ENCODE data around the gene ZSCAN21. TPM values are rescaled to one million over a fixed set of nuclear protein-coding genes. Genes with fewer than 3 reads are reported as not detected.
"Not testable (repeated sequence)": the region's sequence is repeated elsewhere in the genome, so short reads cannot be mapped to it uniquely, and the experiment has no call there.

The ZSCAN21 gene
- total RNA-seq: 1 to 10 TPM; 5.6 to 7.9 TPM

GRCh38 chr7:100049441-100050291 lies at the start of gene ZSCAN21:
TSS of gene ZSCAN21 (plus strand) at chr7:100049774. CDS start at chr7:100057007, 7,233 bp downstream.
- no peaks in the 10 kb centered on the region for H3K9me3 Mint-ChIP-seq (ENCODE audit: low read depth)
- H3K4me1 Mint-ChIP-seq: peaks cover 20% of the 10 kb centered on the region
- ATAC-seq (peak; percentile 91), DNase-seq (peak; percentile 82)
- no peaks in the 10 kb centered on the region for H3K36me3 Mint-ChIP-seq
- CTCF ChIA-PET: interaction anchor here (0.7 to 6.6 kb wide), 11 partner anchors 8 to 136 kb away, joined by 3 to 82 read pairs (median 4); partner anchors contain the start of genes AP4M1, MCM7 and TRIM4
- peak within 1 kb of the TSS; percentile 93 for H3K27ac Mint-ChIP-seq
- peak within 1 kb of the TSS; percentile 92 for H3K4me3 Mint-ChIP-seq
- no peaks in the 10 kb centered on the region for H3K27me3 Mint-ChIP-seq

- Mint-ChIP-seq H3K4me3 (no peak overlapping the region), H3K27ac (no peak overlapping the region), H3K9me3 (ENCODE audit: low read depth) (no peaks in the 10 kb centered on the region), H3K27me3 (peaks cover 5% of the 10 kb centered on the region), H3K4me1 (peaks cover 15% of the 10 kb centered on the region), H3K36me3 (no peaks in the 10 kb centered on the region)
- CTCF ChIA-PET: interaction anchor here (1.0 to 2.0 kb wide), 2 partner anchors 9 to 19 kb away, joined by 3 to 5 read pairs; no protein-coding TSS in a partner anchor
- ATAC-seq: no peak
- DNase-seq: no peak
These were observed 49.3 kb upstream of the ZSCAN21 start for GRCh38 chr7:100000239-100000638.

GRCh38 chr7:100003711-100004661 lies 45.6 kb upstream of the ZSCAN21 start:
- H3K27me3 Mint-ChIP-seq: peaks cover 3% of the 10 kb centered on the region
- no peak overlapping the region for H3K4me3 Mint-ChIP-seq
- no peak for ATAC-seq
- H3K9me3 Mint-ChIP-seq (ENCODE audit: low read depth): no peaks in the 10 kb centered on the region
- CTCF ChIA-PET: interaction anchor here (0.7 to 1.7 kb wide), 2 partner anchors 10 to 13 kb away, joined by 3 to 6 read pairs; no protein-coding TSS in a partner anchor
- H3K27ac Mint-ChIP-seq: no peak overlapping the region
- no peak for DNase-seq
- H3K4me1 Mint-ChIP-seq: no peaks in the 10 kb centered on the region
- H3K36me3 Mint-ChIP-seq: no peaks in the 10 kb centered on the region

- CTCF ChIA-PET: interaction anchor here (1.3 to 1.8 kb wide), 2 partner anchors 9 to 56 kb away, joined by 3 to 6 read pairs; no protein-coding TSS in a partner anchor
- H3K4me1 Mint-ChIP-seq: peaks cover 2% of the 10 kb centered on the region
- no peak overlapping the region for H3K4me3 Mint-ChIP-seq
- no peak overlapping the region for H3K27ac Mint-ChIP-seq
- no peak for ATAC-seq
- no peaks in the 10 kb centered on the region for H3K9me3 Mint-ChIP-seq (ENCODE audit: low read depth)
- DNase-seq: no peak
- no peaks in the 10 kb centered on the region for H3K36me3 Mint-ChIP-seq
- H3K27me3 Mint-ChIP-seq: peaks cover 3% of the 10 kb centered on the region
These were observed 41.7 kb upstream of the ZSCAN21 start for GRCh38 chr7:100007887-100008286.

- Mint-ChIP-seq H3K4me1 (peaks cover 6% of the 10 kb centered on the region), H3K4me3 (no peak overlapping the region), H3K36me3 (no peaks in the 10 kb centered on the region), H3K27me3 (peaks cover 3% of the 10 kb centered on the region), H3K9me3 (ENCODE audit: low read depth) (no peaks in the 10 kb centered on the region), H3K27ac (no peak overlapping the region)
- CTCF ChIA-PET: interaction anchor here (0.6 to 1.8 kb wide), 3 partner anchors 8 to 55 kb away, joined by 3 to 6 read pairs (median 3); no protein-coding TSS in a partner anchor
- DNase-seq (no peak), ATAC-seq (no peak)
These were observed 41.0 kb upstream of the ZSCAN21 start for GRCh38 chr7:100008525-100008924.

GRCh38 chr7:100009952-100010351 lies 39.6 kb upstream of the ZSCAN21 start:
- H3K9me3 Mint-ChIP-seq (ENCODE audit: low read depth); H3K4me1 Mint-ChIP-seq; DNase-seq; H3K27me3 Mint-ChIP-seq; H3K4me3 Mint-ChIP-seq; H3K27ac Mint-ChIP-seq; ATAC-seq; H3K36me3 Mint-ChIP-seq: not testable (repeated sequence)
- CTCF ChIA-PET: interaction anchor here (0.7 kb wide), 1 partner anchor 8 kb away, joined by 3 read pairs; no protein-coding TSS in a partner anchor

- peaks cover 14% of the 10 kb centered on the region for H3K4me1 Mint-ChIP-seq
- CTCF ChIA-PET: no interaction called here
- H3K36me3 Mint-ChIP-seq: no peaks in the 10 kb centered on the region
- ATAC-seq (no peak), DNase-seq (no peak)
- no peaks in the 10 kb centered on the region for H3K9me3 Mint-ChIP-seq (ENCODE audit: low read depth)
- H3K4me3 Mint-ChIP-seq: no peak overlapping the region
- peaks cover 3% of the 10 kb centered on the region for H3K27me3 Mint-ChIP-seq
- no peak overlapping the region for H3K27ac Mint-ChIP-seq
These were observed 38.7 kb upstream of the ZSCAN21 start for GRCh38 chr7:100010901-100011300.

GRCh38 chr7:100011516-100011915 lies 38.1 kb upstream of the ZSCAN21 start:
- CTCF ChIA-PET: interaction anchor here (1.2 kb wide), 1 partner anchor 71 kb away, joined by 3 read pairs; no protein-coding TSS in a partner anchor
- Mint-ChIP-seq H3K9me3 (ENCODE audit: low read depth) (no peaks in the 10 kb centered on the region), H3K27ac (no peak overlapping the region), H3K27me3 (peaks cover 3% of the 10 kb centered on the region), H3K4me3 (no peak overlapping the region), H3K36me3 (peaks cover 1% of the 10 kb centered on the region), H3K4me1 (peaks cover 20% of the 10 kb centered on the region)
- DNase-seq (no peak), ATAC-seq (no peak)

GRCh38 chr7:100012385-100013327 lies 36.9 kb upstream of the ZSCAN21 start:
- DNase-seq; H3K9me3 Mint-ChIP-seq (ENCODE audit: low read depth); H3K27me3 Mint-ChIP-seq; H3K27ac Mint-ChIP-seq; ATAC-seq; H3K36me3 Mint-ChIP-seq; H3K4me3 Mint-ChIP-seq: not testable (repeated sequence)
- peaks cover 29% of the 10 kb centered on the region for H3K4me1 Mint-ChIP-seq
- CTCF ChIA-PET: interaction anchor here (0.9 to 1.3 kb wide), 3 partner anchors 10 to 70 kb away, joined by 3 read pairs; no protein-coding TSS in a partner anchor

- H3K4me1 Mint-ChIP-seq: peaks cover 33% of the 10 kb centered on the region
- peaks cover 2% of the 10 kb centered on the region for H3K36me3 Mint-ChIP-seq
- no peak for ATAC-seq
- H3K27ac Mint-ChIP-seq: no peak overlapping the region
- no peaks in the 10 kb centered on the region for H3K9me3 Mint-ChIP-seq (ENCODE audit: low read depth)
- no peak overlapping the region for H3K4me3 Mint-ChIP-seq
- CTCF ChIA-PET: interaction anchor here (0.9 to 2.5 kb wide), 3 partner anchors 10 to 30 kb away, joined by 3 to 17 read pairs (median 3); no protein-coding TSS in a partner anchor
- DNase-seq: no peak
- H3K27me3 Mint-ChIP-seq: no peaks in the 10 kb centered on the region
These were observed 36.3 kb upstream of the ZSCAN21 start for GRCh38 chr7:100013328-100013676.

GRCh38 chr7:100015232-100016214 lies 34.1 kb upstream of the ZSCAN21 start, which contains the start of gene ZKSCAN1:
TSS of gene ZKSCAN1 (plus strand) at chr7:100015596. CDS start at chr7:100023507, 7,911 bp downstream.
- H3K4me1 Mint-ChIP-seq: peaks cover 44% of the 10 kb centered on the region
- CTCF ChIA-PET: interaction anchor here (1.1 to 4.4 kb wide), 8 partner anchors 8 to 111 kb away, joined by 3 to 35 read pairs (median 4); partner anchors contain the start of genes COPS6 and MBLAC1
- H3K27ac Mint-ChIP-seq: peak within 1 kb of the TSS; percentile 96
- H3K4me3 Mint-ChIP-seq: peak within 1 kb of the TSS; percentile 92
- no peaks in the 10 kb centered on the region for H3K27me3 Mint-ChIP-seq
- ATAC-seq (peak; percentile 98), DNase-seq (peak; percentile 91)
- no peaks in the 10 kb centered on the region for H3K9me3 Mint-ChIP-seq (ENCODE audit: low read depth)
- peaks cover 2% of the 10 kb centered on the region for H3K36me3 Mint-ChIP-seq

All from activated CD8-positive, alpha-beta memory T cell treated with anti-CD3 and anti-CD28 coated beads, Interleukin-2, amount 10 ng/mL, durations not matched to agents 7 days and 5 days (primary cell).